Osteoblast (primary cell): ENCODE data around the gene PTPRF. TPM values are rescaled to one million over a fixed set of nuclear protein-coding genes. Genes with fewer than 3 reads are reported as not detected.

ENCODE experiments used
- DNase-seq: peaks from one replicate; pipeline ENCODE4 v3.0.0; 2011; ENCODE audit warnings: low spot score, mixed read lengths; ENCODE audit not compliant: insufficient read length; ENCODE audit errors: missing footprints
- H2AFZ ChIP-seq: 2 replicates; pipeline ENCODE4 v1.6.0; 2011; ENCODE audit warnings: mild to moderate bottlenecking, low read length
- H3K27ac ChIP-seq: 2 replicates; pipeline ENCODE4 v1.5.1; 2011; ENCODE audit warnings: mild to moderate bottlenecking, low read depth, low read length, moderate library complexity
- H3K27me3 ChIP-seq: 2 replicates; pipeline ENCODE4 v1.6.0; 2012; ENCODE audit warnings: mild to moderate bottlenecking, control low read depth, inconsistent platforms, low read length, moderate library complexity; ENCODE audit not compliant: insufficient read depth
- H3K36me3 ChIP-seq: 2 replicates; pipeline ENCODE4 v1.5.1; 2011; ENCODE audit warnings: mild to moderate bottlenecking, low read length, control low read depth, moderate library complexity; ENCODE audit not compliant: insufficient read depth
- H3K4me1 ChIP-seq: 2 replicates; pipeline ENCODE4 v1.5.1; 2011; ENCODE audit warnings: mild to moderate bottlenecking, low read length, control low read depth, moderate library complexity; ENCODE audit not compliant: insufficient read depth
- H3K4me2 ChIP-seq: 2 replicates; pipeline ENCODE4 v1.6.0; 2011; ENCODE audit warnings: mild to moderate bottlenecking, low read length; ENCODE audit not compliant: insufficient read depth
- H3K4me3 ChIP-seq: fragments of 200-600 bp; sonication (generic); 3 replicates; pipeline ENCODE4 v1.5.1; 2012; ENCODE audit warnings: mild to moderate bottlenecking, low read length, inconsistent platforms; ENCODE audit not compliant: insufficient read depth
- H3K79me2 ChIP-seq: 2 replicates; pipeline ENCODE4 v1.6.0; 2012; ENCODE audit warnings: mild to moderate bottlenecking, low read length, control low read depth, inconsistent platforms; ENCODE audit not compliant: insufficient read depth
- H3K9me3 ChIP-seq: 2 replicates; pipeline ENCODE4 v1.5.1; 2011; ENCODE audit warnings: low read depth, low read length, control low read depth
- H4K20me1 ChIP-seq: 2 replicates; pipeline ENCODE4 v1.6.0; 2012; ENCODE audit warnings: mild to moderate bottlenecking, low read length, control low read depth; ENCODE audit not compliant: insufficient read depth
- total RNA-seq: library from RNA; depleted of rRNA; stranded (reverse); fragments of >200 nt; gene quantifications from 2 replicates; pipeline ENCODE4 v1.2.3, GENCODE V29; 2012
- TF ChIP-seq, protein P1 (sequence below): IDR thresholded peaks from 2 replicates; pipeline ENCODE4 v1.5.1; 2011; ENCODE audit warnings: mild to moderate bottlenecking, low read depth, low read length, moderate library complexity; ENCODE audit errors: extremely low read depth

Gene PTPRF
- total RNA-seq, 1 donor, result 13.0 TPM

DNA sequence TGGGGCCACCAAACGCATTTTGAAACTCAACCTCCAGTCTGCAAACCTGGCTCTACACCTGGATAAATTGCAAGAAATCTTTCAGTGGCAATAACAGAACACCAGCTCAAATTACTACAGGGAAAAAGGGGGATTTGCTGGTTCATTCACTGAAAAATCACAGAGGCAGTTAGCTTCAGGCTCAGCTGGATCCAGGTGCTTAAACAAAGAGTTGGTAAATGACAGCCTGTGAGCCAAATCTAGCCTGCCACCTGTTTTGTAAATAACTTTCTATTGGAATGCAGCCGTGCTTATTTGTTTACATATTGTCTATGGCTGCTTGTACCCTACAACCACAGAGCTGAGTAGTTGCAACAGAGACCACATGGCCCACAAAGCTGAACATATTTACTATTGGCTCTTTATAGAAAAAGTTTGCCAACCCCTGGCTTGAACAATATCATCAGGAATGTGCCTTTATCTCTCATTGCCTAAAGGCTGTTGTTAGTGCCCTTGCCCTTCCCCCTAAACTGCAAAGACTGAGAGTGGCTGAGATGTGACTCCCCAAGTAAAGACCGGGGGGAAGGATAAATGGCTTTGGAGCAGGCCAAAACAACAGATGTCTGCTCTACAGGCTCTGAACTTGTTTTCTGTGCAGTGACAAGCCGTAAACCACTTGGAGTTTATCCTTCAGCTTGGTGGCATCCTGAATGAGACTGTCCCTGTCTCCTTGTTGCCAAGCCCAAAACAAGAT is 21.5 kb upstream of the PTPRF start:
- Histone ChIP-seq H3K27me3 (no peaks in the 10 kb centered on the region), H3K4me2 (no peak overlapping the region), H2AFZ (peak overlapping the region; percentile 25), H3K4me1 (no peaks in the 10 kb centered on the region), H4K20me1 (no peaks in the 10 kb centered on the region), H3K36me3 (no peaks in the 10 kb centered on the region), H3K9me3 (no peaks in the 10 kb centered on the region), H3K79me2 (no peaks in the 10 kb centered on the region), H3K4me3 (no peak overlapping the region), H3K27ac (no peak overlapping the region)
- TF ChIP-seq, protein P1, sequence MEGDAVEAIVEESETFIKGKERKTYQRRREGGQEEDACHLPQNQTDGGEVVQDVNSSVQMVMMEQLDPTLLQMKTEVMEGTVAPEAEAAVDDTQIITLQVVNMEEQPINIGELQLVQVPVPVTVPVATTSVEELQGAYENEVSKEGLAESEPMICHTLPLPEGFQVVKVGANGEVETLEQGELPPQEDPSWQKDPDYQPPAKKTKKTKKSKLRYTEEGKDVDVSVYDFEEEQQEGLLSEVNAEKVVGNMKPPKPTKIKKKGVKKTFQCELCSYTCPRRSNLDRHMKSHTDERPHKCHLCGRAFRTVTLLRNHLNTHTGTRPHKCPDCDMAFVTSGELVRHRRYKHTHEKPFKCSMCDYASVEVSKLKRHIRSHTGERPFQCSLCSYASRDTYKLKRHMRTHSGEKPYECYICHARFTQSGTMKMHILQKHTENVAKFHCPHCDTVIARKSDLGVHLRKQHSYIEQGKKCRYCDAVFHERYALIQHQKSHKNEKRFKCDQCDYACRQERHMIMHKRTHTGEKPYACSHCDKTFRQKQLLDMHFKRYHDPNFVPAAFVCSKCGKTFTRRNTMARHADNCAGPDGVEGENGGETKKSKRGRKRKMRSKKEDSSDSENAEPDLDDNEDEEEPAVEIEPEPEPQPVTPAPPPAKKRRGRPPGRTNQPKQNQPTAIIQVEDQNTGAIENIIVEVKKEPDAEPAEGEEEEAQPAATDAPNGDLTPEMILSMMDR, result no peak
- DNase-seq, result no peak

DNA sequence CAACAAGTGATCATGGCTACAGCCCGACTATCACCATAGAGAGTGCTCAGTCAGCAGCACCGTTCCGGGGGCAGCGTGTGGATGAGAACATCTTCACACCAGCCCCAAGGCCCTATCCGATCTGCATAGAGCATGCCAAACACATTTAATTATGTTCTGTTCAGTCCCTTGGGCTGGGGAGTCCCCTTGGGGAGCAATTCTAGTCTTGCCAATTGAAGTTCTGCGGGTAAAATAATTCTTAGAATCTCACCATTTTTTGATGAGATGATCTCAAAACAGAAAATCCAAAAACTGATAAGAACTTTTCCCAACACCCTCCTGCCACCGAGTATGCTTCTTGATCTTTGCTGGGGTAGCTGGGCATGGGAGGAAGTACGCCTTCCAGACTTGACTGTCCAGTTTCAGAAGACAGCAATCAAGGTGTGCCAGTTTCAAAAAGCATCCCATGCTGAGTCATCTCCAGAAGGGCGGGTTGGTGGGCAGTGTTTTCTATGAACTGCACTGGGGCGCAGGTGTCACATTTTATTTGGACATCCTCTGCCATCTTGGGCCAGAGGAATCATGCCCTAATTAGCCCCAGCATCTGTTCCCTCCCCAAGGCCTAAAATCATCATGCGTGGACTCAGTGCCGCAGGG is 20.8 kb upstream of the PTPRF start:
- TF ChIP-seq, protein P1, result no peak
- H2AFZ ChIP-seq, result peak overlapping the region; percentile 25
- no peak for DNase-seq

DNA sequence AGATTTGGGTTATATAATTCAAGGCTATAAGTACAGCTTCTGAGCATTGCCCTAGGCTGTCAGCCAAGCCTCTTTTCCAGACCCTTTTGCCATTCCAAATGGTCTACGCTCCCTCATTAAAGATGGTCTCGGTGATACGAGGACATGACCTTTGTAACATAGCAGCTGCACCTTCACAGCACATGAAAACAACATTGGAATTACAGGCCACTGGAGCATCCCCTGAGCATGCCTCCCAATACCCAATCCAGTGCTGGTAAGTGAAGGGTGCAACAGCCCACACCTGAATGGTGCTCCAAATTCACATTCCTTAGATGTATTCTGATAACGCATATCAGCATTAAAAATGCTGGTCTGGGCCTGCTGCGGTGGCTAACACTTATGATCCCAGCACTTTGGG is 20.1 kb upstream of the PTPRF start:
- Histone ChIP-seq H3K4me2 (no peak overlapping the region), H3K9me3 (no peaks in the 10 kb centered on the region), H2AFZ (no peak overlapping the region), H3K27ac (no peak overlapping the region), H3K27me3 (no peaks in the 10 kb centered on the region), H4K20me1 (no peaks in the 10 kb centered on the region), H3K4me3 (no peak overlapping the region), H3K79me2 (no peaks in the 10 kb centered on the region), H3K36me3 (no peaks in the 10 kb centered on the region), H3K4me1 (no peaks in the 10 kb centered on the region)
- DNase-seq, result no peak
- TF ChIP-seq, protein P1, result no peak

More for the DNA sequence above, 20.8 kb upstream of the PTPRF start:
- H4K20me1 ChIP-seq, result no peaks in the 10 kb centered on the region
- H3K27me3 ChIP-seq, result no peaks in the 10 kb centered on the region
- no peak overlapping the region for H3K27ac ChIP-seq
- H3K4me1 ChIP-seq, result no peaks in the 10 kb centered on the region
- H3K79me2 ChIP-seq, result no peaks in the 10 kb centered on the region
- H3K4me3 ChIP-seq, result no peak overlapping the region
- no peaks in the 10 kb centered on the region for H3K36me3 ChIP-seq
- no peak overlapping the region for H3K4me2 ChIP-seq
- no peaks in the 10 kb centered on the region for H3K9me3 ChIP-seq

DNA sequence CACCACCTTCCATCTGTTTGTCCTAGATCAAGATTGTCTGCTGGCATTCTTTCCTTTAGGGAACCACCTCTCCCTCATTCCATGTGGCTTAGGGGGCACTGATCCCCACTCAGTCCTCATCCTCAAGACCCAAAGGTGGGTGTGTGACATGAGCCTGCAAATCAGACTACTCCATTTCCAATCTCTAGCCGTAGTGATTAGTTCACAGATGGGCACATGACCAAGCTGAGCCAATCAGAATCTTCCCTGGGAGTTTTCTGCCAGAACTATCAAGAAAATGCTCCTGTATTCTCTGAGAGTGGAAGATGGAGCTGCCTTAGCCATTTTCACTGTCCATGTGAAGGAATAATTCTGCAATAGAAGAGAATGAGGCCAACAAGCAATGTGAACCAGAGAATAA is 19.3 kb upstream of the PTPRF start:
- Histone ChIP-seq H3K79me2 (no peaks in the 10 kb centered on the region), H3K36me3 (no peaks in the 10 kb centered on the region), H2AFZ (no peak overlapping the region), H3K4me1 (no peaks in the 10 kb centered on the region), H3K4me3 (no peak overlapping the region), H3K27ac (no peak overlapping the region), H3K9me3 (no peaks in the 10 kb centered on the region), H4K20me1 (no peaks in the 10 kb centered on the region), H3K27me3 (no peaks in the 10 kb centered on the region), H3K4me2 (no peak overlapping the region)
- TF ChIP-seq, protein P1, result no peak
- no peak for DNase-seq
